ENCODE results near the gene ARHGEF38. TPM values are rescaled to one million over a fixed set of nuclear protein-coding genes. Genes with fewer than 3 reads are reported as not detected.

Gene ARHGEF38
- polyA plus RNA-seq, 3 donors = not detected

GRCh38 chr4:105600951-105601350, 48.5 kb downstream of the ARHGEF38 start:
- H2AFZ ChIP-seq (ENCODE audit: insufficient read depth, low read depth, low read length, poor library complexity, severe bottlenecking) = no peak overlapping the region
- WGBS (ENCODE audit: insufficient coverage) = no CpG with 5 or more reads among the region's 1 CpG
- H4K20me1 ChIP-seq (ENCODE audit: insufficient read depth, low read length) = no peaks in the 10 kb centered on the region
- no peak for TF ChIP-seq CTCF (IDR thresholded peaks at IDR 0.05)
- intact Hi-C loops (cut with micrococcal nuclease) = no loop called here
- Mint-ChIP-seq H3K4me1 (peaks cover 7% of the 10 kb centered on the region), H3K27ac (no peak overlapping the region), H3K4me3 (no peak overlapping the region), H3K9me3 (no peaks in the 10 kb centered on the region), H3K27me3 (ENCODE audit: low read depth in 3 of 3) (peaks cover 0 to 1% (median 0%) of the 10 kb centered on the region in 3 donors), H3K36me3 (no peaks in the 10 kb centered on the region)
- no peaks in the 10 kb centered on the region for H3K79me2 ChIP-seq (ENCODE audit: insufficient read depth, low read length)
- no peak for DNase-seq
- no peaks in the 10 kb centered on the region for H3K9me3 ChIP-seq (replicated peaks in 1 of 2; ENCODE audit: control insufficient read depth in 1 of 2, insufficient read depth in 1 of 2, low read length in 2 of 2)
- H3K9ac ChIP-seq (ENCODE audit: insufficient read depth, low read length, poor library complexity, severe bottlenecking) = no peak overlapping the region
- no peak overlapping the region for H3K4me3 ChIP-seq (replicated peaks in 1 of 3; ENCODE audit: low read depth in 2 of 3, low read length in 3 of 3)
- H3K36me3 ChIP-seq (replicated peaks in 1 of 2; ENCODE audit: control insufficient read depth in 1 of 2, insufficient read depth in 2 of 2, low read length in 2 of 2) = no peaks in the 10 kb centered on the region
- no peak overlapping the region for H3K27ac ChIP-seq (ENCODE audit: low read depth in 1 of 2, low read length in 2 of 2)
- no peaks in the 10 kb centered on the region for H3K4me1 ChIP-seq (ENCODE audit: control insufficient read depth in 1 of 2, insufficient read depth in 2 of 2, low read length in 2 of 2)
- no peaks in the 10 kb centered on the region for H3K27me3 ChIP-seq (ENCODE audit: control insufficient read depth in 2 of 2, insufficient read depth in 2 of 2, low read length in 2 of 2)
- no peak overlapping the region for H3K4me2 ChIP-seq (replicated peaks; ENCODE audit: extremely low read depth, low read length, poor library complexity, severe bottlenecking)

GRCh38 chr4:105601406-105601805, 49.0 kb downstream of the ARHGEF38 start:
- Mint-ChIP-seq H3K4me3 (no peak overlapping the region), H3K36me3 (no peaks in the 10 kb centered on the region), H3K4me1 (peaks cover 7% of the 10 kb centered on the region), H3K9me3 (no peaks in the 10 kb centered on the region), H3K27me3 (ENCODE audit: low read depth in 3 of 3) (peaks cover 0 to 1% (median 0%) of the 10 kb centered on the region in 3 donors), H3K27ac (no peak overlapping the region)
- Histone ChIP-seq H3K79me2 (ENCODE audit: insufficient read depth, low read length) (no peaks in the 10 kb centered on the region), H2AFZ (ENCODE audit: insufficient read depth, low read depth, low read length, poor library complexity, severe bottlenecking) (no peak overlapping the region), H3K27ac (ENCODE audit: low read depth in 1 of 2, low read length in 2 of 2) (no peak overlapping the region), H3K27me3 (ENCODE audit: control insufficient read depth in 2 of 2, insufficient read depth in 2 of 2, low read length in 2 of 2) (no peaks in the 10 kb centered on the region), H3K9ac (ENCODE audit: insufficient read depth, low read length, poor library complexity, severe bottlenecking) (no peak overlapping the region), H3K4me3 (replicated peaks in 1 of 3; ENCODE audit: low read depth in 2 of 3, low read length in 3 of 3) (no peak overlapping the region), H3K36me3 (replicated peaks in 1 of 2; ENCODE audit: control insufficient read depth in 1 of 2, insufficient read depth in 2 of 2, low read length in 2 of 2) (no peaks in the 10 kb centered on the region), H3K4me1 (ENCODE audit: control insufficient read depth in 1 of 2, insufficient read depth in 2 of 2, low read length in 2 of 2) (no peaks in the 10 kb centered on the region), H4K20me1 (ENCODE audit: insufficient read depth, low read length) (no peaks in the 10 kb centered on the region), H3K9me3 (replicated peaks in 1 of 2; ENCODE audit: control insufficient read depth in 1 of 2, insufficient read depth in 1 of 2, low read length in 2 of 2) (no peaks in the 10 kb centered on the region), H3K4me2 (replicated peaks; ENCODE audit: extremely low read depth, low read length, poor library complexity, severe bottlenecking) (no peak overlapping the region)
- DNase-seq = no peak
- no peak for TF ChIP-seq CTCF (IDR thresholded peaks at IDR 0.05)
- intact Hi-C loops (cut with micrococcal nuclease) = no loop called here
- 100% methylated on average over 1 of the region's 1 CpG for WGBS (ENCODE audit: insufficient coverage)

Measured in CD14-positive monocyte (primary cell).